Activated CD4-positive, CD25-positive, alpha-beta regulatory T cell treated with anti-CD3 and anti-CD28 coated beads, Interleukin-2, amount 50 U/mL, for 16 hours (primary cell): ENCODE results near the gene HOXC12.

Experiments used
- DNase-seq: peaks from one replicate; pipeline ENCODE4 v3.0.0-alpha.2; 2020; ENCODE audit warnings: low read depth, low spot score

HOXC12 gene

GRCh38 chr12:53972152-53972702, 17.5 kb downstream of the HOXC12 start:
- DNase-seq, result no peak

- no peak for DNase-seq
Observed at GRCh38 chr12:53972722-53973235, 18.1 kb downstream of the HOXC12 start, which contains the start of gene HOXC11. Gene HOXC11 (plus strand): TSS chr12:53973126. CDS start chr12:53973242, 116 bp downstream.

- no peak for DNase-seq
Observed at GRCh38 chr12:53973236-53974042, 18.7 kb downstream of the HOXC12 start.

- DNase-seq, result no peak
Observed at GRCh38 chr12:53974084-53975063, 19.7 kb downstream of the HOXC12 start, which contains the start of gene HOTAIR. Gene HOTAIR (minus strand): TSS chr12:53974954.

GRCh38 chr12:53975064-53975471, 20.4 kb downstream of the HOXC12 start:
- DNase-seq, result no peak

GRCh38 chr12:53975479-53976152, 20.9 kb downstream of the HOXC12 start:
- DNase-seq, result no peak

- no peak for DNase-seq
Observed at GRCh38 chr12:53976172-53976822, 21.6 kb downstream of the HOXC12 start.

- DNase-seq, result no peak
Observed at GRCh38 chr12:53976823-53977595, 22.3 kb downstream of the HOXC12 start.

- no peak for DNase-seq
Observed at GRCh38 chr12:53977596-53978445, 23.1 kb downstream of the HOXC12 start.

GRCh38 chr12:53978477-53979356, 24.0 kb downstream of the HOXC12 start:
- no peak for DNase-seq

- DNase-seq, result no peak
Observed at GRCh38 chr12:53980104-53980801, 25.6 kb downstream of the HOXC12 start.

- DNase-seq, result no peak
Observed at GRCh38 chr12:53980802-53981496, 26.2 kb downstream of the HOXC12 start.

GRCh38 chr12:53981634-53982565, 27.2 kb downstream of the HOXC12 start:
- DNase-seq, result no peak

- no peak for DNase-seq
Observed at GRCh38 chr12:53982648-53983567, 28.2 kb downstream of the HOXC12 start.
